ENCODE data around the gene THRAP3. TPM values are rescaled to one million over a fixed set of nuclear protein-coding genes. Genes with fewer than 3 reads are reported as not detected.

The THRAP3 gene
- total and polyA plus RNA-seq, 9 of the 15 experiments (the other 6 are each of a cell fraction or from before 2014, with no cell fraction given): 66.2 to 135 (median 113) TPM

DNA sequence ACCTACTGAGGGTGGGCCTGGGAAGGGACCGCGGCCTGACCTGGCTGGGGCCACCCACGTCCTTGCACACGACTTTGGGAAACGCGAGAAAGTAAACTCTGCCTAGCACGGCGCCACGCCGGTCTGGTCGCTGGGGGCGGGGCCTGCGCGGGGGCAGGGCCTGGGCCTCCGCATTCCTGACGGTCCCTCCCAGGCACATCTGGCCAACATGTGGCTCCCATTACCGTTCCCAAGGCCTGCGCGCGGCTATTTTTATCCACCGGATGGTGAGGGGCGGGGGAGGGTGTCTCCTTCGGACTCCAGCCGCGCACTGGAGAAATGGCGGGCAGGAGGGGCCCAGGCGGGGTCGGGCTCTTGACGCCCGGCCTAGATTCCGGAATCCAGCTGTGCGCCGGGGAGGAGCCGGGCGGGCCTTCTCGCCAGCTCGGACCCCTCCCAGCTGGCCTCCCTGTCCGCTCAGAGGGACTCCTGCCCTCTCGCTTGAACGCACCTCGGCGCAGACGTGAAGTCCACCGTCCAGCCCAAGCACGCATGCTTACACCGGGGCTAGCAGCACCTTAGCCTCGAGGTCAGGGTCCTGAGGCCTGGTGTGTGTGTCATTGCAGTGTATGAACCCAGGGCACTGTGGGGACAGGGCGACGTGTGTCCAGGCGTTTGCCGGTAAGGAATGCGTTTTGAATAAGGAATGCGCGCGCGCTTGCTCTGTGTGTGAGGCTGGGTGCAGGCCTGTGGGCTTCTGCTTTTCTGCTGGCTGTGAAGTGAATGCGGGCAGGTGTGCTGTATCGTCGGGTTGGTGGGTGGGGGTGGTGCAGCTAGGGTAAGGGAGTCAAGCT lies 97.1 kb downstream of the THRAP3 start (continued):
- TF ChIP-seq, protein P1, sequence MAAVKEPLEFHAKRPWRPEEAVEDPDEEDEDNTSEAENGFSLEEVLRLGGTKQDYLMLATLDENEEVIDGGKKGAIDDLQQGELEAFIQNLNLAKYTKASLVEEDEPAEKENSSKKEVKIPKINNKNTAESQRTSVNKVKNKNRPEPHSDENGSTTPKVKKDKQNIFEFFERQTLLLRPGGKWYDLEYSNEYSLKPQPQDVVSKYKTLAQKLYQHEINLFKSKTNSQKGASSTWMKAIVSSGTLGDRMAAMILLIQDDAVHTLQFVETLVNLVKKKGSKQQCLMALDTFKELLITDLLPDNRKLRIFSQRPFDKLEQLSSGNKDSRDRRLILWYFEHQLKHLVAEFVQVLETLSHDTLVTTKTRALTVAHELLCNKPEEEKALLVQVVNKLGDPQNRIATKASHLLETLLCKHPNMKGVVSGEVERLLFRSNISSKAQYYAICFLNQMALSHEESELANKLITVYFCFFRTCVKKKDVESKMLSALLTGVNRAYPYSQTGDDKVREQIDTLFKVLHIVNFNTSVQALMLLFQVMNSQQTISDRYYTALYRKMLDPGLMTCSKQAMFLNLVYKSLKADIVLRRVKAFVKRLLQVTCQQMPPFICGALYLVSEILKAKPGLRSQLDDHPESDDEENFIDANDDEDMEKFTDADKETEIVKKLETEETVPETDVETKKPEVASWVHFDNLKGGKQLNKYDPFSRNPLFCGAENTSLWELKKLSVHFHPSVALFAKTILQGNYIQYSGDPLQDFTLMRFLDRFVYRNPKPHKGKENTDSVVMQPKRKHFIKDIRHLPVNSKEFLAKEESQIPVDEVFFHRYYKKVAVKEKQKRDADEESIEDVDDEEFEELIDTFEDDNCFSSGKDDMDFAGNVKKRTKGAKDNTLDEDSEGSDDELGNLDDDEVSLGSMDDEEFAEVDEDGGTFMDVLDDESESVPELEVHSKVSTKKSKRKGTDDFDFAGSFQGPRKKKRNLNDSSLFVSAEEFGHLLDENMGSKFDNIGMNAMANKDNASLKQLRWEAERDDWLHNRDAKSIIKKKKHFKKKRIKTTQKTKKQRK (IDR thresholded peaks at IDR 0.05; ENCODE audit: borderline replicate concordance, low read depth, low read length): no peak
- TF ChIP-seq ZNF253 (CRISPR knock-in tag; conservative IDR thresholded peaks at IDR 0.05) (no peak), SNIP1 (IDR thresholded peaks at IDR 0.05; ENCODE audit: low read depth) (no peak), ZSCAN29 (IDR thresholded peaks at IDR 0.05) (no peak), PYGO2 (tag; IDR thresholded peaks at IDR 0.05) (no peak), NCOA6 (IDR thresholded peaks at IDR 0.05) (0 out of 2 replicates have a peak, but pooled peaks have one; percentile 46), HDAC8 (tag; IDR thresholded peaks at IDR 0.05) (peak; percentile 91), XRCC5 (IDR thresholded peaks at IDR 0.05; ENCODE audit: low read depth, low read length) (0 out of 2 replicates have a peak, but pooled peaks have one; percentile 26), ZNF717 (CRISPR knock-in tag; IDR thresholded peaks at IDR 0.05) (no peak), L3MBTL2 (IDR thresholded peaks at IDR 0.05) (peak; percentile 100), MTA2 (IDR thresholded peaks at IDR 0.05; ENCODE audit: low read depth) (0 out of 2 replicates have a peak, but pooled peaks have one; percentile 12), ZNF311 (CRISPR knock-in tag; IDR thresholded peaks at IDR 0.05) (no peak), ZNF778 (CRISPR knock-in tag; IDR thresholded peaks at IDR 0.05) (no peak), POLR2A (conservative IDR thresholded peaks at IDR 0.05) (peak; percentile 74), NEUROD1 (IDR thresholded peaks at IDR 0.05; ENCODE audit: borderline replicate concordance, low read depth, low read length, partially characterized antibody) (peak; percentile 75), TAF9B (IDR thresholded peaks at IDR 0.05; ENCODE audit: partially characterized antibody) (no peak), ZNF232 (CRISPR knock-in tag; IDR thresholded peaks at IDR 0.05) (0 out of 2 replicates have a peak, but pooled peaks have one; percentile 77)
- TF ChIP-seq, protein P2, sequence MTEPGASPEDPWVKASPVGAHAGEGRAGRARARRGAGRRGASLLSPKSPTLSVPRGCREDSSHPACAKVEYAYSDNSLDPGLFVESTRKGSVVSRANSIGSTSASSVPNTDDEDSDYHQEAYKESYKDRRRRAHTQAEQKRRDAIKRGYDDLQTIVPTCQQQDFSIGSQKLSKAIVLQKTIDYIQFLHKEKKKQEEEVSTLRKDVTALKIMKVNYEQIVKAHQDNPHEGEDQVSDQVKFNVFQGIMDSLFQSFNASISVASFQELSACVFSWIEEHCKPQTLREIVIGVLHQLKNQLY (CRISPR knock-in tag; conservative IDR thresholded peaks at IDR 0.05): 0 out of 4 replicates have a peak, but pooled peaks of 1 of the 2 experiments have one; percentile 77
- TF ChIP-seq, protein P3, sequence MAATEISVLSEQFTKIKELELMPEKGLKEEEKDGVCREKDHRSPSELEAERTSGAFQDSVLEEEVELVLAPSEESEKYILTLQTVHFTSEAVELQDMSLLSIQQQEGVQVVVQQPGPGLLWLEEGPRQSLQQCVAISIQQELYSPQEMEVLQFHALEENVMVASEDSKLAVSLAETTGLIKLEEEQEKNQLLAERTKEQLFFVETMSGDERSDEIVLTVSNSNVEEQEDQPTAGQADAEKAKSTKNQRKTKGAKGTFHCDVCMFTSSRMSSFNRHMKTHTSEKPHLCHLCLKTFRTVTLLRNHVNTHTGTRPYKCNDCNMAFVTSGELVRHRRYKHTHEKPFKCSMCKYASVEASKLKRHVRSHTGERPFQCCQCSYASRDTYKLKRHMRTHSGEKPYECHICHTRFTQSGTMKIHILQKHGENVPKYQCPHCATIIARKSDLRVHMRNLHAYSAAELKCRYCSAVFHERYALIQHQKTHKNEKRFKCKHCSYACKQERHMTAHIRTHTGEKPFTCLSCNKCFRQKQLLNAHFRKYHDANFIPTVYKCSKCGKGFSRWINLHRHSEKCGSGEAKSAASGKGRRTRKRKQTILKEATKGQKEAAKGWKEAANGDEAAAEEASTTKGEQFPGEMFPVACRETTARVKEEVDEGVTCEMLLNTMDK (IDR thresholded peaks at IDR 0.05; ENCODE audit: borderline replicate concordance, insufficient read depth, low read depth, low read length, poor library complexity, severe bottlenecking): no peak

Data from K562 (cell line).